HG02763 (cell line): ENCODE data around the gene CST7.
"Not testable (repeated sequence)": the region's sequence is repeated elsewhere in the genome, so short reads cannot be mapped to it uniquely, and the experiment has no call there.

Experiments
- ATAC-seq: cut with Tn5 transposase; IDR thresholded peaks from one replicate; pipeline ENCODE4 v1.9.1; 2021; ENCODE audit warnings: mild to moderate bottlenecking, moderate library complexity; ENCODE audit not compliant: unreplicated experiment

Gene CST7

GRCh38 chr20:24999568-24999967 is 50.5 kb downstream of the CST7 start:
- ATAC-seq, result no peak

- ATAC-seq, result no peak
Observed at GRCh38 chr20:25000268-25000801, 51.3 kb downstream of the CST7 start.

- not testable (repeated sequence) for ATAC-seq
Observed at GRCh38 chr20:25001323-25001722, 52.3 kb downstream of the CST7 start.

- ATAC-seq, result no peak
Observed at GRCh38 chr20:25003002-25003401, 53.9 kb downstream of the CST7 start.

- ATAC-seq, result no peak
Observed at GRCh38 chr20:25005220-25005619, 56.2 kb downstream of the CST7 start.

GRCh38 chr20:25005661-25006060 is 56.6 kb downstream of the CST7 start:
- no peak for ATAC-seq

- no peak for ATAC-seq
Observed at GRCh38 chr20:25006431-25007167, 57.5 kb downstream of the CST7 start.

GRCh38 chr20:25007491-25008305 is 58.6 kb downstream of the CST7 start:
- no peak for ATAC-seq

GRCh38 chr20:25008388-25009217 is 59.5 kb downstream of the CST7 start:
- ATAC-seq, result no peak
